A549 (cell line): Measurements from ENCODE around the gene TEAD3.

Experiments used
- BHLHE40 ChIP-seq: IDR thresholded peaks from 2 replicates; pipeline ENCODE4 v1.6.1; 2012; ENCODE audit warnings: low read depth, low read length, inconsistent platforms
- HDAC2 ChIP-seq: fragments of 200-600 bp; sonication (generic); IDR thresholded peaks from 2 replicates; pipeline ENCODE4 v1.6.1; 2016
- MAFK ChIP-seq: fragments of 450-650 bp; IDR thresholded peaks from 2 replicates; pipeline ENCODE4 v1.6.1; 2014; ENCODE audit not compliant: partially characterized antibody
- NFE2L2 ChIP-seq: fragments of 150-350 bp; conservative IDR thresholded peaks from 2 replicates; pipeline ENCODE4 v1.6.1; 2014; ENCODE audit warnings: low read length
- NPAS2 ChIP-seq: fragments of 250-450 bp; sonication (Bioruptor Pico); IDR thresholded peaks from 2 replicates; pipeline ENCODE4 v1.8.0; 2022; ENCODE audit warnings: mild to moderate bottlenecking, moderate library complexity, borderline replicate concordance
- POLR2A ChIP-seq: IDR thresholded peaks from 2 replicates; pipeline ENCODE4 v1.6.1; 2012; ENCODE audit warnings: mild to moderate bottlenecking, low read length
- RAD21 ChIP-seq, 2 experiments: fragments of >200 bp in 1 of 2; sonication (Bioruptor Twin) in 1 of 2; formaldehyde crosslinking in 1 of 2; IDR thresholded peaks in 1 of 2; conservative IDR thresholded peaks in 1 of 2; 2 replicates in 1 of 2; 3 replicates in 1 of 2; pipeline ENCODE4 v1.6.1; 2012 to 2018; ENCODE audit warnings: inconsistent platforms in 1 of 2
- TF ChIP-seq, protein P1 (sequence below): IDR thresholded peaks from 2 replicates; pipeline ENCODE4 v1.6.1; 2012
- TF ChIP-seq, protein P2 (sequence below): fragments of >200 bp; sonication (Bioruptor Twin); formaldehyde crosslinking; IDR thresholded peaks from 3 replicates; pipeline ENCODE4 v1.5.1; 2016
- TF ChIP-seq, protein P3 (sequence below): fragments of >200 bp; sonication (Bioruptor Twin); formaldehyde crosslinking; IDR thresholded peaks from 3 replicates; pipeline ENCODE4 v1.6.1; 2016
- TF ChIP-seq, protein P4 (sequence below): IDR thresholded peaks from 2 replicates; pipeline ENCODE4 v1.6.1; 2012
- TF ChIP-seq, protein P5 (sequence below): fragments of 450-650 bp; IDR thresholded peaks from 2 replicates; pipeline ENCODE4 v1.6.1; 2014; ENCODE audit warnings: antibody characterized with exemption

DNA sequence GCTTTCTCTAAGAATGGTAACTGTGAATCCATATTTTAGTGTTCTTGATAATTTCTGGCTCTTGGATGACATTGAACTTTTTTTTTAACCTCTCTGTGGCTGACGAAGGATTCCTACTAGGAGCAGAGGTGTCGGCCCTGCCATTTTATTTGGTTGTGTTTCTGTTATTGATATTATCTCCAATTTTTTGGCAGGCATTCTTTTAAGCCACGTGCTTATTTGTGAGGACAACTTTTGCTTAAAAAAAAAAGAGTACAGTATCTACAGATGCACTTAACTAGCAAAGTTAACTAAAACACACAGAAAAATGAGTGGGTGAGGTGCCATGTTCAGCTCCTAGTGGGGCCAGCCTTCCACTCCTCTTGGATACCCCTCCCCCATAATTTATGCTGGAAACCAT lies 43.6 kb downstream of the TEAD3 start:
- TF ChIP-seq NFE2L2, result no peak
- no peak for TF ChIP-seq BHLHE40
- TF ChIP-seq, protein P1, sequence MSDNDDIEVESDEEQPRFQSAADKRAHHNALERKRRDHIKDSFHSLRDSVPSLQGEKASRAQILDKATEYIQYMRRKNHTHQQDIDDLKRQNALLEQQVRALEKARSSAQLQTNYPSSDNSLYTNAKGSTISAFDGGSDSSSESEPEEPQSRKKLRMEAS, result no peak
- TF ChIP-seq, protein P2, sequence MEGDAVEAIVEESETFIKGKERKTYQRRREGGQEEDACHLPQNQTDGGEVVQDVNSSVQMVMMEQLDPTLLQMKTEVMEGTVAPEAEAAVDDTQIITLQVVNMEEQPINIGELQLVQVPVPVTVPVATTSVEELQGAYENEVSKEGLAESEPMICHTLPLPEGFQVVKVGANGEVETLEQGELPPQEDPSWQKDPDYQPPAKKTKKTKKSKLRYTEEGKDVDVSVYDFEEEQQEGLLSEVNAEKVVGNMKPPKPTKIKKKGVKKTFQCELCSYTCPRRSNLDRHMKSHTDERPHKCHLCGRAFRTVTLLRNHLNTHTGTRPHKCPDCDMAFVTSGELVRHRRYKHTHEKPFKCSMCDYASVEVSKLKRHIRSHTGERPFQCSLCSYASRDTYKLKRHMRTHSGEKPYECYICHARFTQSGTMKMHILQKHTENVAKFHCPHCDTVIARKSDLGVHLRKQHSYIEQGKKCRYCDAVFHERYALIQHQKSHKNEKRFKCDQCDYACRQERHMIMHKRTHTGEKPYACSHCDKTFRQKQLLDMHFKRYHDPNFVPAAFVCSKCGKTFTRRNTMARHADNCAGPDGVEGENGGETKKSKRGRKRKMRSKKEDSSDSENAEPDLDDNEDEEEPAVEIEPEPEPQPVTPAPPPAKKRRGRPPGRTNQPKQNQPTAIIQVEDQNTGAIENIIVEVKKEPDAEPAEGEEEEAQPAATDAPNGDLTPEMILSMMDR, result no peak
- TF ChIP-seq, protein P3, sequence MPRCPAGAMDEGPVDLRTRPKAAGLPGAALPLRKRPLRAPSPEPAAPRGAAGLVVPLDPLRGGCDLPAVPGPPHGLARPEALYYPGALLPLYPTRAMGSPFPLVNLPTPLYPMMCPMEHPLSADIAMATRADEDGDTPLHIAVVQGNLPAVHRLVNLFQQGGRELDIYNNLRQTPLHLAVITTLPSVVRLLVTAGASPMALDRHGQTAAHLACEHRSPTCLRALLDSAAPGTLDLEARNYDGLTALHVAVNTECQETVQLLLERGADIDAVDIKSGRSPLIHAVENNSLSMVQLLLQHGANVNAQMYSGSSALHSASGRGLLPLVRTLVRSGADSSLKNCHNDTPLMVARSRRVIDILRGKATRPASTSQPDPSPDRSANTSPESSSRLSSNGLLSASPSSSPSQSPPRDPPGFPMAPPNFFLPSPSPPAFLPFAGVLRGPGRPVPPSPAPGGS, result no peak
- TF ChIP-seq HDAC2, result no peak
- TF ChIP-seq RAD21 (conservative IDR thresholded peaks at IDR 0.05 in 1 of 2, IDR thresholded peaks at IDR 0.05 in 1 of 2), result no peak
- no peak for TF ChIP-seq MAFK
- TF ChIP-seq NPAS2 (CRISPR knock-in tag), result no peak
- TF ChIP-seq POLR2A, result no peak
- TF ChIP-seq, protein P4, sequence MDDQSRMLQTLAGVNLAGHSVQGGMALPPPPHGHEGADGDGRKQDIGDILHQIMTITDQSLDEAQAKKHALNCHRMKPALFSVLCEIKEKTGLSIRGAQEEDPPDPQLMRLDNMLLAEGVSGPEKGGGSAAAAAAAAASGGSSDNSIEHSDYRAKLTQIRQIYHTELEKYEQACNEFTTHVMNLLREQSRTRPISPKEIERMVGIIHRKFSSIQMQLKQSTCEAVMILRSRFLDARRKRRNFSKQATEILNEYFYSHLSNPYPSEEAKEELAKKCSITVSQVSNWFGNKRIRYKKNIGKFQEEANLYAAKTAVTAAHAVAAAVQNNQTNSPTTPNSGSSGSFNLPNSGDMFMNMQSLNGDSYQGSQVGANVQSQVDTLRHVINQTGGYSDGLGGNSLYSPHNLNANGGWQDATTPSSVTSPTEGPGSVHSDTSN, result no peak
- TF ChIP-seq, protein P5, sequence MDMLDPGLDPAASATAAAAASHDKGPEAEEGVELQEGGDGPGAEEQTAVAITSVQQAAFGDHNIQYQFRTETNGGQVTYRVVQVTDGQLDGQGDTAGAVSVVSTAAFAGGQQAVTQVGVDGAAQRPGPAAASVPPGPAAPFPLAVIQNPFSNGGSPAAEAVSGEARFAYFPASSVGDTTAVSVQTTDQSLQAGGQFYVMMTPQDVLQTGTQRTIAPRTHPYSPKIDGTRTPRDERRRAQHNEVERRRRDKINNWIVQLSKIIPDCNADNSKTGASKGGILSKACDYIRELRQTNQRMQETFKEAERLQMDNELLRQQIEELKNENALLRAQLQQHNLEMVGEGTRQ, result no peak
